GM18520 (cell line): ENCODE data around the gene DNAH5.

Experiments
- ATAC-seq: cut with Tn5 transposase; IDR thresholded peaks from one replicate; pipeline ENCODE4 v1.9.1; 2021; ENCODE audit not compliant: unreplicated experiment

The DNAH5 gene

DNA sequence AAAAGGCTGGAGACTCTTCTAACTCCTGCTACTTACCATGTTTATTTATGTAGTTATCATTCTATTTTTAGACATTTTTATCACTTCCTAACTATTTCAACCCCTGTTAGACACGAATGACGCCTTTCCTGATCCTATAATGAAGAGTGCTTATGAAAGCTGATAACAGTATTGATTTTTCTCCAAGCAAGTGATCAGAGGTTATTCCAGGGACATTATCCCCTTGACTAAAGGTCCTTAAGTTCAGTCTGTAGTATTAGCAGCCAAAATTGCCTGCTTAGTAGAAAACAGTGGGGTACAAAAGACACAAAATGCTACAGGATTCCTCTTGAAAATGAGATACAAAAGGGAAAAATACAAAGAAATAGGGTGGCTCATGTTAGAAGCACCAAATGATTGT lies 235.6 kb downstream of the DNAH5 start:
- ATAC-seq: no peak

GRCh38 chr5:13708432-13708831 lies 236.1 kb downstream of the DNAH5 start:
- no peak for ATAC-seq

- ATAC-seq: no peak
Observed at GRCh38 chr5:13704396-13704795, 240.1 kb downstream of the DNAH5 start.

- no peak for ATAC-seq
Observed at GRCh38 chr5:13700626-13701025, 243.9 kb downstream of the DNAH5 start.

DNA sequence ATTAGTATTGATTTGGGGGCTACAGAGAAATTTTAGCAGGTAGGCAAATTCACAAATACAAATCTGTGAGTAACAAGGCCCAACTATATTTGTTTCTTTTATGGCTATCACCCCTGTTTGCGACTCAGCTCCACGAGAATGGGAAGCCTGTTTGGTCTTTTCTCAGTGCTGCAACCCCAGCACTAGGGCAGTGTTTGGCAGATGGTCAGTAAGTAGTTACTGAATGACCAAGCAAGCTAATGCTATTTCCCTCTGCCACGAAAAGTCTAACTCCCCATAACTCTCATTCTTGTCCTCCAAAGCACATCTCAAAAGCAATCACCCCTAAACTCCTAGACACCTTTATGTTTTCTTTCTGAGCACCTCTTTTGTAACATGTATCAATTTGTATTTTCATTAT lies 245.6 kb downstream of the DNAH5 start:
- no peak for ATAC-seq

DNA sequence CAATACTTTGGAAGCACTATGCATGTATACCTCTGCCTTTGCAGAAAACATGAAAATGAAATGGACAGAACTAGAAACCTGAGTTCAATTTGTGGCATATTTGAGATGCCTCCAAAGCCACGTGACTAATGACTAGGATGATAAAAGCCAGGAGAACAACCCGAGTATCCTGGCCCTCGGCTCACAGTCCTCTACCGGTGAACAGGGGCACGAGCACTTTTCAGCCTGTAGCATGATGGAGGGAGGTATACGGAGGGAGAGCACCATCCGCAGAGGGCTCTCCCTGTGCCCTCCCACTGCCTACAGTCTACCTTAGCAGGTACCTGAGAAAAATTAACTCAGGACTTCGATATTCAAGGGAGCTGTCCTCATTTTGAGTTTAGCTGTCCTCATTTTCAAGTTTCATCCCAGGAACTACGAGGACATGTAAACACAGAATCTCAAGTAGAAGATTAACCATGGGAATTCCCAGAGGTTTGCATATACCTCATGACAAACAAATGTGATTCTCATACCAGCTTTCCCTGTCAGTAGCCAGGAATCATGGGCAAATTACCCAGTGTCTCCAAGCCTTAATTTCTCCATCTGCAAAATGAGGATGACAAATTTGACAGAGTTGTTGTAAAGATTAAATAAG lies 249.3 kb downstream of the DNAH5 start:
- ATAC-seq: no peak

DNA sequence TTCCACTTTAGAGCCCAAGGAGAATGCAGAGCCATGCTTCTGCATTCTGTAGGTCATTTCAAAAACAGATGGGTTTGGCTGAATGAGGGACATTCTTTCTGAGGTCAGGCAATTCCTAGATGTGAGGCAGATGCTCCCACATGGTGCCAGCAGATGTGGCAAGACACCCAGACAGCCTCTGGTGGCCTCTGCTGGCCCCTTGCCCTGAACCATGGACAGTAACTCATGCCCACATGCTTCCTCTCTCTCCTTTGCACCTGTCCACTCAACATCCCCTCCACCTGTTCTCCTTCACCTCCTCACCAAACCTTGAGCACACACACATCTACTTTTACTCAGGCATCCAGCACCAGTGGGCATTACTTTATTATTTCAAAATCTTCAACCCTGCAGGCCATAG lies 252.3 kb downstream of the DNAH5 start:
- ATAC-seq: no peak

DNA sequence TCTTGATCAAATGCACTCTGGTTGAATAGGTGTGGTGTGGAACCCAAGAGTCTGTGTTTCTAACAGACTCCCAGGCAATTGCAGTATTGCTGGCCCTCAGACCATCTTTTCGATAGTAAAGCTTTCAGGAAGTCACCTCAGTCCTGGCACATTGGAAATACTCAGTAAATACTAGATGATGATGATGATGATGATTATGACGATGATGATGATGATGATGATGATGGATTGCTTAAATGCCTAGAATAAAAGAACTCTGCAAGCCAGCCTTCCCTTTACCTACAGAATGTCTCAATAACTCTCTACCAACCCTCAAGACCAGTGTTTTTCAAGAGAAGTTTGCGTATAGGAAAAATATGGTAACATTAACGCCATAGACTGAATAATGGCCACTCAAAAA lies 268.0 kb downstream of the DNAH5 start:
- ATAC-seq: no peak

GRCh38 chr5:13674391-13674790 lies 270.1 kb downstream of the DNAH5 start:
- ATAC-seq: no peak

GRCh38 chr5:13673511-13673910 lies 271.0 kb downstream of the DNAH5 start:
- ATAC-seq: no peak

DNA sequence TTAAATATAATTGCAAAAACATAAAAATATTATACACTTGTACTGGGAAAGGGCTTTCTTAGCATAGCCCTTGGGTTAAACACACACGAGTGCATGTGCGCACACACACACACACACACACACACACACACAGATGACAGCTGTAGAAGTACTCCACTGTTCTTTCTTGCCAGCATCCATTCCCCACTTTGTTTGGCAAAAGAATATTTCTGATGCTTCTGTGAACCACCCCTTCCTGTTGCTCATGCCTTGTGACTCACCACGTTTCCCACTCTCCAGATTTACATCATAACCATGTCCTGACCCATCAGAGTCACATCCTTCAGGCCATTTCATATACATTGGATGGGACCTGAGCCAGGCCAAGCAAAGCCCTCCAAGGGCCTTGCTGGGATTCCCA lies 280.1 kb downstream of the DNAH5 start:
- no peak for ATAC-seq

DNA sequence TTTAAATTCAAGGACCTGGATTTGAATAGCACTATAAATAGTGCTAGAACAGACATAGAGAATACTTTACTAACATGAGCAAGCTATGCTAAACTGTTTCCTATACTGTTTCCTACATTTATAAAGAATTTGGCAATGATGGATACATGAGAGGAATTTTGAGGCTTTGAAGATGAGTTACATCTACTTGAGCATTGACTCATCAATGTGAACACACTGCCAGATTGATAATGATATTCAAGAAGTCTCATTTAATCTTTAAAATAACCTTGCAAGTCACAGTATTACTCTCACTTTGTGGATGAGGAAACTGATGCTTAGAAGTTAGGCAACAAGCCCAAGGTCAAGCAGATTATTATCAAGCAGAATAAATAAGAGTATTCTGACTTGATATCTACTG lies 281.9 kb downstream of the DNAH5 start:
- ATAC-seq: no peak

DNA sequence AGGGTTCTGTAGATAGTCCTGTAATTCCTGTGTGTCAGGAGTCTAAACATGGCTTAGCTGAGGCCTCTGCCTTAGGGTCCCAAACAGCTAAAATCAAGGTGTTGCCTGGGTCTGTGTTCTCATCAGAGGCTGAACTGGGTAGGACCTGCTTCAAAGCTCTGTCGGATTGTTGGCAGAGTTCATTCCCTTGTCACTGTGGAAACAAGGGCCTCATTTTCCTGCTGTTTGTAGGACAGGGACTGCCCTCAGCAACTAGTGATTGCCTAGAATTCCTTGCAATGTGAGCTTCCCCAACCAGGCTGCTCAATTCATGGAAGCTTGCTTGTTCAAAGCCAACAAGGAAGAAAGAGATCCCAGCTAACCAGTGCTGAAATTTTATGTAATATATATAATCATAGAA lies 283.2 kb downstream of the DNAH5 start:
- no peak for ATAC-seq

DNA sequence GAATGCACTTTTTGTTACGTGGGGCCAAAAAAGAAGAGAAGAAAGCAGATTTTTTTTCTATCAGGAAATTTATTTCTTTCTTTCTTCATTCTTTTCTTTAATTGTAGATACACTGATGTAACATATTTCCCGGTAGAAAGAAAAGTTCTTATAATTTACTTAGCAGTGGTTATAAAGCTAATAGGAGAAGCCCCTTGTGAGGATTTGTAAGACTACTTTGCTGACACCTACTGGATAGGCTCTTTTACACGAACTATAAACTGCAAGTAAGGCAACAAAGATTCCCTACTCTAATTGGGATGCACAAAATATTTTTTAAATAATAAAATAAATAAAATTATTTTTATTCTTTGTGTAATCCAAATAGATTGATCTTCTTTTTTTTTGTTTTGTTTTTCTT lies 284.4 kb downstream of the DNAH5 start:
- ATAC-seq: no peak

- ATAC-seq: no peak
Observed at GRCh38 chr5:13659391-13659790, 285.1 kb downstream of the DNAH5 start.

DNA sequence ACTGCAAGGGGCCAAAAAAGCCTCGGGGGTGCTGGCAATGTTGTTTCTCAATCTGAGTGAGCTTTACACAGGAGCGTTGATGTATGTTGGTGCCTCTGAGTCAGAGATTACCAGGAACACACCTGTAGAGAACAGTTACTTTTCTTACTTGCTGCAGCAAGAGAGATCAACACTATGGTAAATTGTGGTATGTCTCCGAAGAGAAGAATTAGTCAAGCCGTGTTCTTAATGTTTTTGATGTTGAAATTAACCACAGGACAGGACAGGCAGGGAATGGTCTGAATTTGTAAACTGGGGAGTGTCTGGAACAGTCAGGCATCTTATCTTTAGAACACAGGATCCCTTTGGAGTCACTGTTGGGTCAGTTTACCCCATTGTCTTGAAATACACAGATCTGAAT lies 285.7 kb downstream of the DNAH5 start:
- no peak for ATAC-seq

DNA sequence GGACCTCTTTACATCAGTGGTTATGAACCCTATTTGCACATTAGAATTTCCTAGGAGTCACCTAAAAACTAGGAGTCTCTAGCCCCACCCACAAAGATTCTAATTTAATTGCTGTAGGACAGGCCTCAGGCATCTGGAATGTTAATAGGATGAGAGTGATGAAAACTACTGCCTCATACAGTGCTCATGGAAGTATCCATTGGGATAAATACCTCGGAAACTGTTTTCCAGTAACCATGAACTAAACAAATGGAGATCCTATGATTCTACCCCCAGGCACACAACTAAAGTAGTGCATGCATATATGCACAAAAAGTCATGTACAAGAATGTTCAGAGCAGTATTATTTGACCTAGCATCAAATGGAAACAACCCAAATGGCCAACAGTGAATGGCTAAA lies 286.3 kb downstream of the DNAH5 start:
- no peak for ATAC-seq

DNA sequence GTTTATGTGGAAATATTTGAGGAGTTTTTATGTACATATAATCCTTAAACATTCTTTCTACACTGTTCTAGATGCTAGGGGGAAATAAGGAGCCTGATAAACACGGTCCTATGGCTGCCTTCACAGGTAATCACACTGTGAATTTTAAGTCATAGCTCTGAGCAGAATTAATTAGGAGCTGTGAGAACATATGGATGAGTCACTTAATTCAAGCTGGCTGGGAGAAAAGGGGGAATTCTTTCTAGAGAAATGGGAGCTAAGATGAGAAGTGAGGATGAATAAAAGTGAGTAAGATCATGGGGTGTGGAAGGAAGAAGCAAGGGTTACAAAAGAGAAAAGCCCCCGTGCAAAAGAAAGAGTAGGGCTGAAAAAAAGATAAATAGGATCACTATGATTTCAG lies 290.8 kb downstream of the DNAH5 start:
- no peak for ATAC-seq

- no peak for ATAC-seq
Observed at GRCh38 chr5:13649656-13650055, 294.8 kb downstream of the DNAH5 start.

GRCh38 chr5:13648822-13649221 lies 295.7 kb downstream of the DNAH5 start:
- no peak for ATAC-seq

DNA sequence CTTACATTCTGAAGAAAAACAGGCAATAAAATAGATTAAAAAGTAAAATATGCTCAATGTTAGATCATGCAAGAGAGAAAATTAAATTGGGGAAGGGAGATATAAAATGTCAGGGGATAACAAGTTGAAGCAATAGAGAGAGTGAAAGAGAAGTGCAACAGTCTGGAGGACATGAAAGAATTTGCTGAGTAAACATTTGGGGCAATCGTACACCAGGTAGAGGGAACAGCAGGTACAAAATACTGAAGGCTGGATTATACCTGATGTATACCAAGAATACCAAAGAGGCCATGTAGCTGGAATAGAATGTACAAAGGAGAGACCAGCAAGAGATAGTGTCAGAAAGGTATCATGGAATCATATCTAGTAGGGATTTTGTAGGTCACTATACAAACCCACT lies 300.8 kb downstream of the DNAH5 start:
- no peak for ATAC-seq

DNA sequence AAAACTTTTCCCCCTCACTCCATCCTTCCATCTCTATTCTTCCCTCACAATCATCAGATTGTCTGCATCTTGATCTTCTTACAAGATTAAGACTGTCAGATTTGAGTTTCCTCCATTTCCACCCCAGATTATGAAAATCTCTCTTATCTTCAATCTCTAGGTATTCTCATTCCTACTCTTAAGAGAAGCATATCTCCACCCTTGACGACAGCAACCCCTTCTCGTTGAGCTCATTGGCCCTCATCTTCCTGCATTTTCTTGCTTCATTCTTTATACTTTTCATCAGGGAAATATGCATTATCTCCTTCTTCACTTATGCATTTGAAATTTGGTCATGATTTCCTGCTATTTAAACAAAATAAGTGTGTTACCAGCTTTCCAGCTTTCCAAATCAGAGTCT lies 301.3 kb downstream of the DNAH5 start:
- ATAC-seq: no peak
